ENCODE data around the gene MAP3K12. TPM values are rescaled to one million over a fixed set of nuclear protein-coding genes. Genes with fewer than 3 reads are reported as not detected.

Gene MAP3K12
- total RNA-seq, 1 donor from 2014 or later = 12.2 TPM

GRCh38 chr12:53472056-53472582 is 27.1 kb downstream of the MAP3K12 start:
- DNase-seq (ENCODE audit: low spot score) = no peak

- DNase-seq (ENCODE audit: low spot score) = no peak
These were observed 31.0 kb downstream of the MAP3K12 start for GRCh38 chr12:53468282-53468681.

DNA sequence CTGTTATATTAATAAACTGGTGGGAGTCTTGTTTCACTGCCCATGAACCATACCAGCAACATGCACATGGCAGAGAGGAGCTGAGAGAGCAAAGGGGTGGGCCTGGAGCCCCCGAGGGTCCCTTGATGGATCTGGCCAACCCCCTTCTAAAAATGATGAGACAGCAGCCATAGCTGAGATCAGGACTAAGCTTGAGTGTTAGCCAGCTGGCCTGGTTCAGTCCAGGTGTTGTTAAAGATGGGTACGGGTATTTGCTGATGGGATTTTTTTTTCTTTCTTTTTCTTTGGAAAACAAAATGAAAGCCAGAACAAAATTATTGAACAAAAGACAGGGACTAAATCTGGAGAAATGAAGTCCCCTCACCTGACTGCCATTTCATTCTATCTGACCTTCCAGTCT is 31.4 kb downstream of the MAP3K12 start:
- DNase-seq (ENCODE audit: low spot score) = no peak

DNA sequence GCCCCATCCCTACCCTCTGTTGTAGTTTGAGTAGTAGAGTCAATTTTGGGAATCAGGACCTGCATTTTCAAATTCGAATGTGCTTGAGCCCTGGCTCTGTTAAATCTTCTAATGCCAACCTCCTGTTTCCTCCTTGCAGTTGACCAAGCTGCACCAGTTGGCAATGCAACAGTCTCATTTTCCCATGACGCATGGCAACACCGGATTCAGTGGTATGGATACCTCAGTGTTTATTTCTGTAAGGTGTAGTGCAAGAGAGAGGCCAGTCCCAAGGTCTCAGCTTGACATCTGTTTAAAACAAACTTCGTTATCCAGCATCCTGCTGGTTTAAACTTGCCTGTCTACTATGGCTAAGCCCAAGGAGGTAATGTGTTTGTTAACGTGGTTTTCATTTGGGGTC is 32.2 kb downstream of the MAP3K12 start:
- DNase-seq (ENCODE audit: low spot score) = no peak

DNA sequence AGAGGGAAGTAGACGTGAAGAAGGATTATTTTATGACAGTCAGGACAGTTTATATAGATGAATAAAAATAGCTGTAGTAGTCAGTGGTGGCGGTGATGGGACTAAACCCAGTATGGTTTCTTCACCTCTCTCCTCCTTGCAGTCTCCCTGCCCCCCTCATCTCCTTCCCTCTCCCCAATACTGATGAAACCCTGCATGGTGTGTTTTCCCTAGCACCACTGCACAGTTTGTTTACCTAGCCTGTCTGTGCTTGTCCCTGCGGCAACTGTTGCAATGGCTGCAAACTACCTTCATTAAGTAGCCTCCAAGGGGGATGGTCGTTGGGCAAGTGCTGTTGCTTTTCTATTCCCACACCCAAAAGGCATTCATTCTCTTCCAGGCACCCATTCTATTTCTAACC is 32.6 kb downstream of the MAP3K12 start:
- DNase-seq (ENCODE audit: low spot score) = no peak

- no peak for DNase-seq (ENCODE audit: low spot score)
These were observed 33.6 kb downstream of the MAP3K12 start for GRCh38 chr12:53465679-53466078.

GRCh38 chr12:53464685-53465418 is 34.4 kb downstream of the MAP3K12 start:
- no peak for DNase-seq (ENCODE audit: low spot score)

DNA sequence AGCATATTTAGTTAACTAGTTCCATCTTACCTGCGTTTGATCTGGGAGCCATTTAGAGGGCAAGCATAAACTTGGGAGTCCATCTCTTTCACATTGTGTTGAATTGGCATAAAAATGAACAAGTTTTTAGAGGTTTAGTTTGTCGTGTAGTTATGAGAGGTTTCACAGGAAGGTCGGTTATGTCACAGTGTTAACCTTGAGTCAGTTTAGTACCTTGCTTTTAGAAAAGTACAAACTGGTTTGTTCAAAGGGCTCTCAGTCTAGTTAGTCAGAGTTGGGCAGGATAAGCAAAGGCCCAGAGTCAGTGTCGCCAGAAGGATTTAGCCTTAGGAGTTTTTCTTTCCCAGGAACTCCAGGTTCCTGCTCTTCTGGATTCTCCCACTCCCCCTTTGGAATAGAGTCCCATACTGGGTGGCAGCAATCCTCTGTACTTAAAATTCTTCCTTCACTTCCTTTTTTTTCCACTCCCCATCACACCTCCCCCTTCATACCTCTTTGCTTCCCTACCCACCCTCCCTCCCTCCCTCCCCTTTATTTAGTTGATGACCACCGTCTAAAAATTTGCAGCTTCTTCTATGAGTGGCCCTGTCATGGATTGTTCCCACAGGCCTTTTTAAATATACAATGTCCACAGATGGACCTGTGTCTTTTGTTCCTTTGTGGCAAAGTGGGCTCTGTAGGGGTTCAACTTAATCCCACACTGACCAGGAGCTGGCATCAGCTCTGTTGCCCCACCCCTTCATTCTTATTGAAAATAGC is 35.3 kb downstream of the MAP3K12 start:
- DNase-seq (ENCODE audit: low spot score) = no peak

GRCh38 chr12:53462935-53463334 is 36.3 kb downstream of the MAP3K12 start:
- no peak for DNase-seq (ENCODE audit: low spot score)

DNA sequence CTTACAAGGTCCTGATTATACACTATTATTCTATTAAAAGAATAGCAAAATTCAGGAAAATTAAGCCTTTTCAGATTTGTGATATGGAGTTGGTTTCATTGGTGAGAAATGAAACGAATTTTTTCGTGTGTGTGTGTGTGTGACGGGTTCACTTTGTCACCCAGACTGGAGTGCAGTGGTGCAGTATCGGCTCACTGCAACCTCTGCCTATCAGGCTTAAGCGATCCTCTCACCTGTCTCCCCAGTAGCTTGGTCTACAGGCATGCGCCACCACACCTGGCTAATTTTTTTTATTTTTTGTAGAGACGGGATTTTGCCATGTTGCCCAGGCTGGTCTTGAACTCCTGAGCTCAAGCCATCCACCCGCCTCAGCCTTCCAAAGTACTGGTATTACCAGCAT is 37.7 kb downstream of the MAP3K12 start:
- no peak for DNase-seq (ENCODE audit: low spot score)

DNA sequence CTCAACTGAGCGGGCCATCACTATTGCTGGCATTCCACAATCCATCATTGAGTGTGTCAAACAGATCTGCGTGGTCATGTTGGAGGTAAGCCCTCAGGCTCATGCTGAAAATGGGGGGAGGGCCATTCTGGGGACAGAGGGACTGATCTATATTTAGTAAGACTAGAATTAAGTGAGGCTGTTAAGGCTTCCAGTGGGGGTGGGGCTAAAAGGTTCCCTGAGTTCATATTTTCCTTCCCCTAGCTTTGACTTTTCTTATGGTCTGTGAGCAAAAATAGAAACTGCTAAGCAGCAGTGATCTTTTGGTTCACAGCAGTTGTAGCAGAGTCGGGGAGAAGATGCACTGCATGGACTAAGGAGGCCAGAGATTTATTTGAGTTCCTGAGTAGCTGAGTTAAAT is 38.2 kb downstream of the MAP3K12 start:
- no peak for DNase-seq (ENCODE audit: low spot score)

- DNase-seq (ENCODE audit: low spot score) = no peak
These were observed 40.2 kb downstream of the MAP3K12 start for GRCh38 chr12:53459097-53459496.

GRCh38 chr12:53456654-53457366 is 42.4 kb downstream of the MAP3K12 start:
- no peak for DNase-seq (ENCODE audit: low spot score)

DNA sequence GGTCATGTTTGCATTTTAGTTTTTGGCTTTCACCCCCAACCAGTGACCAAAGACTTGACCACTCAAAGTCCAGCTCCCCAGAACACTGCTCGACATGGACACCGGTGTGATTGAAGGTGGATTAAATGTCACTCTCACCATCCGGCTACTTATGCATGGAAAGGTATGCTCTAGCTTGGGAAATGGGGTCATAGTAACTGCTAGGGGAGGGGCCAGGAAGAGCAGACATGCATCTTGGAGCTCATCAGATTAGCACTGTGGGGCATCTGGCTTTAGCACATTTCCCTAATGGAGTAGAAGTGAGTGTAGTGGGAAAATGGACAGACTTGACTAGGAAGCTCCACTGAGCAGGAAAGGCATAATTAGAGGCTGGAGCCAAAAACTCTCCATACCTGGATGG is 44.6 kb downstream of the MAP3K12 start:
- no peak for DNase-seq (ENCODE audit: low spot score)

DNA sequence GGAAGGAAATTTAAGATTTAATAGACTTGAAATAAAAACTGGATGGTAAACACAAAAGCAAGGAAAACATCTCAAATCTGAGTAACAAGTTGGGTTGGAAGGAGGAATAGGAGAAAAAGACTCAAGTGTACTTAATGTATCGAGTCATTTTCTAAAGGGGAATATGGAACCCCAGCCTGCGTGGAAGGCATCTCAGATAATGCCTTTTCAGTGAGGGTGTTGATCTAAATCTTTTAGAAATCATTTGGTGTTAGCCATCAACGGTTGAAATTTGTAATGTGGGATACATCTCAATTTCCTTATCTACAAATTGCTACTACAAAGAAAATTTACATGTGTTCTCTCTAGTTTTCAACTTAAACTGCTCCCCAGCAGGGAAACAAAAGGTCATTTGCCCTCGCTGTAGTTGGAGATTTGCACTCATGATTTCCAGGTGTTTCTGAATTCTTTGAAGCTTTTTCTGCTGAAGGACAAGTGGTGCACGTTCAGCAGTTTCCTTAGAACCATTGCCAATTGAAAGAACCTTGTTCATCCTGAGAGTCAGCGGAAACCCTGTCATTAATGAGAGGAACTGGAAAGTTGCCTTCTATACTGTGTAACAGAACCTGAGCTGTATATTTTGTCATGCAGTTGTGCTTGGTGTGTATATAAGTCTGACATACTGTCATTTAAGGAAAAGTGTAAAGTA is 45.2 kb downstream of the MAP3K12 start:
- DNase-seq (ENCODE audit: low spot score) = no peak

DNA sequence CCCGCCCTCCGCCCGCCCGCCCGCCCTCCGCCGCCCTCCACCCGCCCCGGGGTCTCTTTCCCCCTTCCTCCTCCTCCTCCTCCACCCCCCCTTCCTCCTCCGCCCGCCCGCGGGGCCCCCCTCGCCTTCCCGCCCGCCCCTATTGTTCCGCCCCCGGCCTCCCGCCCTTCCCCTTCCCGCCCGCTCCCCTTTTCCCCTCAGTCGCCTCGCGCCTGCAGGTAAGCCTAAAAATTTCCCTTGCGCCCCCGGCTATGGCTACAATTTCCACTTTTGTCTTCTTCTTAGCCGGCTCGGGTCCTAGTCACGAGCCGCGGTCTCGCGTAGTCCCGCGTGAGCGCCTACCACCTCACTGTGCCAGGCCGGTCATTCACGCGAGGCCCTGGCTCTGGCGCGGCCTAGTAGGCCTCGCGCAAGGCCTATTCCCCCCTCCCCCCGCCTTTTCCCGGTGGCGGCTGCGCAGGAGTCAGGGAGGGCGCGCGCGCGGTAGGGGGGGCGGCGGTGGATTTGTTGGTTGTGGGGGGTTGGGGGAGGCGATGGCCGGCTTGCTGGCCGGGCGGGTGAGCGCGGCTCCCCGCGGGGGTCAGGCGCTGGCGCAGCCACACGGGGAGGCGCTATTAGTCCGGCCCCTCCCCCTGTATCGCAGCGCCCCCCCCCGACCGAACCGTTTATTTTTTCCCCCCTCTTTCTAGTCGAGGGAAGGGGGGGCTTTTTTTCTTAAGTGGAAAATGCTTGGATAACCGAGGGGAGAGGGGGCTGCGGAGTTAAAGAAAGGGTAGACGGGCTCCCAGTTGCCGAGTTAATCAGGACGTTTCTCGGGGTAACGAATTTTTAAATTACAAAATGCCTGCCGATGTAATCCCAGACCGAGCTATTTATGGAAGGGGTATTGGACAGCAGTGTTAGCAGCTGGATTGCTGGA is 46.8 kb downstream of the MAP3K12 start:
- peak; percentile 95 for DNase-seq (ENCODE audit: low spot score)

- DNase-seq (ENCODE audit: low spot score) = peak; percentile 98
These were observed 47.5 kb downstream of the MAP3K12 start, which contains the start of gene PCBP2 for GRCh38 chr12:53451661-53452158. Gene PCBP2 (plus strand): TSS chr12:53452102. CDS start chr12:53454801, 2,699 bp downstream.

DNA sequence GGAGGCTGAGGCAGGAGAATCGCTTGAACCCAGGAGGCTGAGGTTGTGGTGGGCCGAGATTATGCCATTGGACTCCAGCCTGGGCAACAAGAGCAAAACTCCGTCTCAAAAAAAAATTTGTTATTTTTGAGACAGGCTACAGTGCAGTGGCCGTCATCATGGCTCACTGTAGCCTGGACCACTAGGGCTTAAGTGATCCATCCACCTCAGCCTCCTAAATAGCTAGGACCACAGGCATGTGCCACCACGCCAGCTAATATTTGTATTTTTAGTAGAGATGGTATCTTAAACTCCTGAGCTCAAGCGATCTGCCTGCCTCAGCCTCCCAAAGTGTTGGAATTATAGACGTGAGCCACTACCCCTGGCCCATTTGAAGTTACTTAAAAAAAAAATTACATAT is 48.3 kb downstream of the MAP3K12 start:
- DNase-seq (ENCODE audit: low spot score) = no peak

DNA sequence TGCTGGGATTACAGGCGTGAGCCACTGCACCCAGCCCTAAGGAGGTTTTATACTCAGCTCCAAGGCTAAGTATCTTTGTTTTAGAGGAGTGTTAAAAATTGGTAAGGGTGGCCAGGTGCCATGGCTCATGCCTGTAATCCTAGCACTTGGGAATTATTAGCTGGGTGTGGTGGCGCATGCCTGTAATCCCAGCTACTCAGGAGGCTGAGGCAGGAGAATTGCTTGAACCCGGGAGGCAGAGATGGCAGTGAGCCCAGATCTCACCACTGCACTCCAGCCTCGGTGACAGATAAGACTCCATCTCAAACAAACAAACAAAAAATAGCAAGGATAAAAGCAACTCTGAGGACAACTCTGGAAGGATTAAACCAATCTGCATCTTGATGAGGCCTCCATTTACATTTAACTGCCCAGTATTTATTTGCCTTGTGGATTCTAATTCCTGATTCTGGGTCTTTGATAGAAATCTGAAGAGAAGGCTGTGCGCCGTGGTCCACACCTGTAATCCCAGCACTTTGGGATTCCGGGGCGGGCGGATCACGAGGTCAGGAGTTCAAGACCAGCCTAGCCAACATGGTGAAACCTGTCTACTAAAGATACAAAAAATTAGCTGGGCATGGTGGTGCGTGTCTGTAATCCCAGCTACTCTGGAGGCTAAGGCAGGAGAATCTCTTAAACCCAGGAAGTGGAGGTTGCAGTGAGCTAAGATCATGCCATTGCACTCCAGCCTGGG is 54.5 kb downstream of the MAP3K12 start:
- peak; percentile 59 for DNase-seq (ENCODE audit: low spot score)

Data from mesenteric fat pad (tissue), 1 donor.